GM19023 (cell line): ENCODE measurements around the gene NCAPG2.
A peak's percentile ranks its signal among the peaks of the same experiment; 100 is the strongest.

ENCODE experiments used
- ATAC-seq: cut with Tn5 transposase; IDR thresholded peaks from one replicate; pipeline ENCODE4 v1.9.1; 2021; ENCODE audit warnings: mild to moderate bottlenecking, moderate library complexity; ENCODE audit not compliant: unreplicated experiment

Gene NCAPG2

DNA sequence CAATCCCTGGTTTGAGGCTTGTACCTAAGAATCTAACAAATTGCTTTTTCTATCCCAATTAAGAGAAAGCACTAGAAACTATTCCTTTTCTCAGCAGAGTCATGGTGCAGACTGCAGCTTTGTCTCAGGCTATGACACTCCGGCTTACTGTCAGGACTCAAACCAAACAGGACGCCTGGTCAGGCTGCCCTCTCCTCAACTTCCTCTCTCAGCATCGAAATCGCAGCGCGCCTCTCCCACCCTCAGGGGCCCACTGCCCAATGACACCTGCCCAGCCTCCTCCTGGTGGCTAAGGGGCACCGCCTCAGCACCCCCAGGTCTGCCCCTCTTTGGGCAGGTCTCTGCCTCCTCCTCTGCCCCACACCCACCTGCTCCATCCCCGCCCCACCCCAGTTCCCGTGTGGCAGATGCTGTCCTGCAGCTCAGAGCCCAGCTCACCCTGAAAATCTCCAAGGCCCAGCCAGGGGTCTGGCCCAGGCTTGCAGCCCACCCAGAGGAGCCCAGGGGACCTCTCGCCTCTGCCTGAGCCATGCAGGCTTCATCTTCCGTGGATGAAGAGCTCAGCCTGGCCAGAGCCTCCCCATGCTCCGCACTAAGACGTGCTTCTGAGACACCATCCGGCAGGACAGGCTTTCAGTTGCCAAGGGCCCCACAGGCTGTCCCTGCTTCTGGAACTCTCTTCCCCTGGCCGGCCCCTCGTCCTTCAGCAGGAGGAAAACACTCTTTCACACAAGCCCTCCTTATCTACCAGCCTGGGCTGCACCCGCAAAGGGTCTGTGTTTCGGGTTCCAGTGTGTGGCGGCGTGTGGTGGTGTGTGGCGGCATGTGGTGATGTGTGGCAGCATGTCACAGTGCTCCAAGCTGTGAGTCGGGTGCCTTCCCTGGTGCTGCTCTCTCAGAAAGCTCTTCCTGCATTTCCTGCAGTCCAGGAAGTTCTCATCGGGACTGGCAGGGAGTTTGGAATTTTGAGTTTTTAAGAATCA lies 100.5 kb downstream of the NCAPG2 start:
- peak; percentile 29 for ATAC-seq

DNA sequence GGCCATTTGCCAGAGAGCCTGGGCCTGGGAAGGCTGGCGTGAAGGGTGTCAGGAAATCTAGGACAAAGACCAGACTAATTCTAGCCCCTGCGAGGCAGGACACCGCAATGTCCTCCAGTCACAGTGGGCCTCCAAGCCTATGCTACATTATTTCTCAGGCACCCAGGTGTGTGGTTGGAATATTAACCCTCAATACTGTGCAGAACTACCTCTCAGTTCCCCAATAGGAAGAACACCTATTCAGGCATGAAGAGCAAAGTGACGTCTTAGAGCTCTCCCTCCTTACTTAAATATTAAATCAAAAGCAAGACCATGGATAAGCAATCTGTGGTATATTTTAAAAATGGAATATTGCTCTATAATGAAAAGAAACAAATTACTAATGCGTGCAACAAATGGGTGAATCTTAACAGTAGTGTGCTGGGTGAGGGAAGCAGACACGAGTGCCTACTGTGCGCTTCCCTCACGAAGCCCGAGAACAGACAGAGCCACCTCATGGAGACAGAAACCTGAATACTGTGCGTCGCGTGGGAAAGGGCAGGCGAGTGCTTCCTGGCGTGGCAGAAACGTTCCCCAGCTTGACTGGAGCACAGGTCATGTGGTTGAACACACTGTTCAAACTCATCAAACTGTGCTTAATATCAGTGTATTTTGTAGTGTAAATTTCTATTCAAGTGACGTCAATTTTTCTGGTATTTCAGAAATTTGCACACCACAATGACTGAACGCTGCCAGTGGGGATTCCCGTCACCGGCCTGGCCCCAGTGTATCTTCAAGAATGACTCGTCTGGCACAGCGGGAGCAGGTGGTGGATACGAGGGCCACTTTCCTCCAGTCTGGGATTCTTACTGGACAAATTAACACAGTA lies 101.5 kb downstream of the NCAPG2 start:
- ATAC-seq = peak; percentile 73

DNA sequence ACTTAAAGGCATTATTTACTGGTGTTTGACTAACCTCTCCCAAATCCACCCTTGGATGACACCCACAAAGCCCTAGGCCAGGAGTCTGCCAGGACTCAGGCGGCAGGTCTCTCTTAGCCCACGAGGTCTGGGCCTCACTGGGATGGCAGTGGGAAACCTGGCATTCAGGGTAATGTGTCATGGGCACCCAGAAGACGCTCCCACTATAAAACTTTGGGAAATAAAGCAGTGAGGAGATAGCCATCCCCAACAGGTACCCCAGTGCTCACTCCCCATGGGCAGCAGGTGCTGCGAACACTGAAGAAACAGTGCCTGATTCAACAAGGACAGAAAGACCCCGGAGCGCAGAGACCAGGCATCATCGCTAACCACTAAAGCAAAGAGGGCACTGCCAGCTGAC lies 102.6 kb downstream of the NCAPG2 start:
- ATAC-seq = no peak

DNA sequence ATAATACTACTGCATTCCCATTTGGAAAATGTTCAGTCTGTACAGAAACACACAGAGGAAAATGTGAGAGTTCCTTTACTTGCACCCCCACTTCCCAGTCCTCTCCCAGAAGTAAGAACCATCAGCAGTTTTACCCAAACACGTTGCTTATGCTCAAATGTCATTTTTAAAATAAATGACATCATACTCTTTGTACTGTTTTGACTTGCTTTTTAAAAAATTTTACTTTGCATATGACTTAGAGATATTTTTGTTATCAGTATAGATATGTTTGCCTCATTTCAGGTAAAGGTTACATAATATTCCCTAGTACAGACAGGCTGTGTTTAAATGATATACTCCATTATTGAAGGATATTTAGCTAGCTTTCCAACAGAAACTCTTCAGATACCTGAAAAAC lies 103.5 kb downstream of the NCAPG2 start:
- ATAC-seq = no peak

DNA sequence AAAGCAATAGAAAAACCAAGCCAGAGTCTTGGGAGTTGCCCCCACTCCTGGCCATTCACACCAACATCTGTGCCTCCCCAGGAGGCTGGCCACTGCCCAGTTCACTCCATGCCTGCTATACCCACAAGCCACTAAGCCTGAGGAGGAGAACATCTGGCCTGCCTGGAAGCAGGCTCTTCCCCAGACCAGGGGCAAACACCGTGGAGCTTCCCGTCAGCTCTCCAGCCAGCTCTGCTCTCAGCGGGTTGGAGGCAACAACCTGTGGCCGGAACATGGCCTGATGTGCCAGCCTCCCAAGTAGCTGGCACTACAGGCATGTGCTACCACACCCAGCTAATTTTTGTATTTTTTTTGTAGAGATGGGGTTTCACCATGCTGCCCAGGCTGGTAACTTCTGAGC lies 107.9 kb downstream of the NCAPG2 start:
- no peak for ATAC-seq

DNA sequence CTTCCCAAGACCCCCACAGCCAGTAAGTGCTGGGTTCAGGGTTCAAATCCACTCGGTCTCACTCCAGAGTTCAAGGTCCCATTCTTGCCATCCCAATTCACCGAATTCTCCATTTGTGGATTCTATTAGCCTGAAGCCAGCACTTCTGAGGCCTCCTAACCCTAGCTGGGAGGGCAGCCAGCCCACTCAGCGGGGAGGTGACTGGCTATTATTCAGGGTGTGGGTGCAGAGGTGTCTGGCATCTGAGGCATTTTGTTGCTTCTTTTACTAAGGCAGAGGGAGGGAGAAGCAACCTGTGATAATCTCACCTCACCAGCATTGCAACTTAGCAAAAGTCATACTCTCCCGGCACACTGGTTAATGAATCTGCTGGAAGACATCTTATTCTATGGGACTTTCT lies 108.3 kb downstream of the NCAPG2 start:
- no peak for ATAC-seq

DNA sequence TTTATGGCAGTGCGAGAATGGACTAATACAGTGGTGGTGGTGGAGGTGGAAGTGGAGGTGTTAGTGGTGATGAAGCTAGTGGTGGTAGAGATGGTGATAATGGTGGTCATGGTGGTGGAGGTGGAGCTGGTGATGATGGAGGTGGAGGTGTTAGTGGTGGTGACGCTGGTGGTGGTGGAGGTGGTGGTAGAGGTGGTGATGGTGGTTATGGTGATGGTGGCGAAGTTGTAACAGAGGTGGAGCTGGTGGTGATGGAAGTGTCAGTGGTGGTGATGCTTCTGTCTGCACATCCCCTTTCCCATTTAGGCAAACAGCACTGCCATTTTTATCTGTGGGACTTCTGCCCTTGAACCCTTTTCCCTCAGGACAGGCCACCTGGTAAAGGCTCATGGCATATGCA lies 109.5 kb downstream of the NCAPG2 start:
- no peak for ATAC-seq

DNA sequence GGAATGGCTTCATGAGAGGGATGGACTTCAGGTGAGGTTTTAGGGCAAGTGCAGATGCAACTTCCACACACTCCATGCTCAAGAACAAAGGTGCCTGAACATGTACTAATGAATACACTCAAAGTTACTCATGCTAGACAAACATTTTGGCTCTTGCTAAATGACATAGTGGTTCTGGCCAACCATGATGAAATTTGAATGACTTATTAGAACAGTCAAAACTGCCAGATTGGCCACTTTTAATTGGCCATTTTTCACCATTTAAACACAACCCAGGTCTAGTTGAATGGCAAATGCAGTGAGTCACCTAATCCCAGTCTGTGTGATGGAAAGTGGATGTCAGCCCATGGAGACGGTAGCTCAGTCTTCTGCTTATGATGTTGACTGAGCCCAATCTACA lies 112.1 kb downstream of the NCAPG2 start:
- no peak for ATAC-seq

DNA sequence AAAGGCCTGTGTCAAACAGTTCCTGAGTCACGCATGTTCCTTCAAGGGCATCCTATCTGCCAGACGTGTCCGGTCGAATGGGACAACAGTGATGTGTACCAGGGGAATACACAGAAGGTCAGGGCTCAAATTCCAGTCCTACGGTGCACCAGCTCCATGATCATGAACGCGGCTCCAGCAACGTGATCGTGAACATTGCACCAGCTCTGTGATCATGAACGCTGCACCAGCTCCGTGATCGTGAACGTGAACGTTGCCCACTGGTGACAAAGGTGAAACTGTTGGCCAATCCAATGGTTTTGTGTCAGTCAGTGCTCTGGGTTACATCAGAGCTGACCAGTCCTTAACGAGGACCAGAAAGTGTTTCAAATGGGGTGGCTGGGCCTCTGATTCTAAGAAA lies 112.7 kb downstream of the NCAPG2 start:
- ATAC-seq = no peak

DNA sequence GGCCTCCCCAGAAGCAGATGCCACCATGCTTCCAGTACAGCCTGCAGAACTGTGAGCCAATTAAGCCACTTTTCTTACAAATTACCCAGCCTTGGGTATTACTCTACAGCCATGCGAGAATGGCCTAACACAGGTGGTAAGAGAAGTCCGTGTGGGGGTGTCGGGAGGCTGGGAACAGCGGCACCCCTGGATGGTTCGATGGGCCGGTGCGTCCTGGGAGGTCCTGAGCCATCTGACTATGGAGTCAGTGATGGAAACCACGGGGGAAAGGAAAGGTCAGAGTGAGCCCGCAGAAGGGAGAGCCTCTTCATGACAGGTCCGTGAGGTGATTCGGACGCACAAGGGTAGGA lies 114.4 kb downstream of the NCAPG2 start:
- no peak for ATAC-seq

DNA sequence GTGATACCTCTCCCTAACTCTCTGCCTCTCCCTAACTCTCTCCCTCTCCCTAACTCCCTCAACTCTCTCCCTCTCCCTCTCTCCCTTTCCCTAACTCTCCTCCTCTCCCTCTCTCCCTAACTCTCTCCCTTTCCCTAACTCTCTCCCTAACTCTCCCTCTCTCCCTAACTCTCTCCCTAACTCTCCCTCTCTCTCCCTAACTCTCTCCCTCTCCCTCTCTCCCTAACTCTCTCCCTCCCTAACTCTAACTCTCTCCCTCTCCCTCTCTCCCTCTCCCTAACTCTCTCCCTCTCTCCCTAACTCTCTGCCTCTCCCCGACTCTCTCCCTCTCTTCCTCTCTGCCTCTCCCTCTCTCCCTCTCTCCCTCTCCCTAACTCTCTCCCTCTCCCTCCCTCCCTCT lies 115.0 kb downstream of the NCAPG2 start:
- ATAC-seq = no peak

DNA sequence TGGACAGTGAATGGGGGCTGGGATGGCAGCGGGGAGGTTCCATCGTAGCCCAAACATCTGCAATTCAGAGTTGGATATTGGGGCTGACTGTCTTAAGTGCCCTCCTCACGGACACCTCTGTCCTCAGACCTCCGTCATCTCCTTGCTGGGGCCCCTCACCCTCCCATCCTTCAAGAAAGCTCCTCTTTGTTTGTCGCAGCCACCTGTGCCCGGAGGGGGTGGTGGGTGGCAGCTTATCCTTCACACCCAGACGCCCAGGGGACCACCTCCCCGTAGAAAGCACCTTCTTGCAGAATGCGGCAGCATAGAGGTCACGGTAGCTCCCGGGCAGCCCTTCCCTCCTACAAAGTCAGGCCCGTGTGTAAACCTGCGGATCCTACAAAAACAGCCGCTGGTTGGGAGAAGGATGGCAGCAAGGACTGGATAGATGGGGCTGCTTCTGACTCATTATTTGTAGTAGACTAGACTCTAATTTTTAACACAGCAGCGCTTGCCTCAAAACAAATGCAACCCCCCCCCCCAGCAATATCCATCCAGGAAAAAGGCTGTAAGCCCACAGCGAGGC lies 115.6 kb downstream of the NCAPG2 start:
- no peak for ATAC-seq

DNA sequence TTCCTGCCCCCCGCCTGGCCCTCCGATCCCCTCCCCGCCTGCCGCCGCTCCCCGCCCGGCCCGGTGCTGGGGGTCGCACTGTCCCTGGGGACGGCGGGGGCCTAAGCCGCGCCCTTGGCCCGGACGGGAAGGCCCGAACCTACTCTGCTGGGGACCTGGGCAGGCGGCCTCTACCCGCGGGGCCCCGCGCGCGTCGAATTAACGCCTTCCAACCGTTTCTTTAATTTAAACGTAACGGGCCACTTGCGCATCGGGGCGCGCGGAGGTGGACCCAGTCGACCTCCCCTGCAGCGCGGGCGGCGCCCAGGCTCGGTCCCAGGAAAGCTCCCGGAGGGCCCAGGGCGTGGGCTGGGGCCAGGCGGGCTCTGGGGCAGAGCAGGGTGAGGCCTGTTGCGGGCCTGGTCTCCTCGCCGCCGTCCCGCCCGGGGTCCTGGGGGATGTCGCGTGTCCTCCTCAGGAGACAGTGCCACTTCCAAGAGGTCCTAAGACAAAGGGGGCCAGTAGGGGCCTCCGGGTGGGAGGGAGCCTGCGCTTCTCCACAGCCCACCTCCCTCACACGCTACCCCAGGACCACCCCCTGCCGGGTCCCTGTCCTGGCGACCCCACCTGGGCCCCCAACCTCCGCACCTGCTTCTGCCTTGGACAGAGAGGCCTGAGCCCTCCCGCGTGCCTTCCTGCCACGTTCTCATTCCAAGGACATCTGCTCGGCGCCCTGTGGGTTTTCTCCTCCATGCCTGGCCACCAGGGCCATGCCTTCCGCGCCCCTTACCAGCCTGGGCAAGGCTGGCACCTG lies 116.3 kb downstream of the NCAPG2 start:
- peak; percentile 11 for ATAC-seq

DNA sequence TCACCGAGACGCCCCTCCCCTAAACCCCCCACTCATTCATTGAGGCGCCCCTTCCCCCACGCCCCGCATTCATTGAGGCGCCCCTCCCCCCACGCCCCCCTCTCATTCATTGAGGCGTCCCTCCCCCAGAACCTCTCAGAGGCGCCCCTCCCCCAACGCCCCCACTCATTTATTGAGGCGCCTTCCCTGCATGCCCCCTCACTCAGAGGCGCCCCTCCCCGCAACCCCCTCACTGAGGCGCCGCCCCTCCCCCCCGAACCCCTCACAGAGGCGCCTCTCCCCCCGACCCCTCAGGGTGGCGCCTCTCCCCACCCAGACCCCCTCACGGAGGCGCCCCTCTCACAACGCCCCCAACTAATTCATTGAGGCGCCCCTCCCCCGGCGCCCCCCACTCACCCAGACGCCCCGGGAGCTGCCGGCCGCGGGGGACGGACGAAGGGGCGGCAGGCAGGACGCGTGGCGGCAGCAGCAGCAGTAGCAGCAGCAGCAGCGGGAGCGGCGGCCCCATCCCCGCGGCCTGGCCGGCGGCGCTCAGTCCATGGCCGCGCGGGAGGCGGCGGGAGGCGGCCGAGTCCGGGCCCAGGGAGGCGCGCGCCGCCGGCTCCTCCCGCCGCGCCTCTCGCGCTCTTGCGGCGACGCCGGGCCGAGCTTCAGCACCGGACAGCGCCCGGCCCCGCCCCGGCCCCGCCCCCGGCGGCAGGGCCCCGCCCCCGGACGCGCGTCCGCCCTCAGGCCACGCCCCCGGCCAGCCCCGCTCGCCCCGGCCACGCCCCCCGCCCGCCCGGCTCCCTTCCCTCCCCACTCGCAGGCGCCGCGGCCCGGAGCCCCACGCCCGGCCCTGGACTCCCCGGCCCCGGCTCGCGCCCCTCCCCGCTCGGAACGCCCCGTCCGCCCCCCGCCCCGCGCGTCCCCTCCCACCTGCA lies 117.2 kb downstream of the NCAPG2 start, which contains the start of gene PTPRN2:
Gene PTPRN2, minus strand, starts transcription at position 662 of the 923 bp plus-strand sequence.
- ATAC-seq = peak; percentile 64

DNA sequence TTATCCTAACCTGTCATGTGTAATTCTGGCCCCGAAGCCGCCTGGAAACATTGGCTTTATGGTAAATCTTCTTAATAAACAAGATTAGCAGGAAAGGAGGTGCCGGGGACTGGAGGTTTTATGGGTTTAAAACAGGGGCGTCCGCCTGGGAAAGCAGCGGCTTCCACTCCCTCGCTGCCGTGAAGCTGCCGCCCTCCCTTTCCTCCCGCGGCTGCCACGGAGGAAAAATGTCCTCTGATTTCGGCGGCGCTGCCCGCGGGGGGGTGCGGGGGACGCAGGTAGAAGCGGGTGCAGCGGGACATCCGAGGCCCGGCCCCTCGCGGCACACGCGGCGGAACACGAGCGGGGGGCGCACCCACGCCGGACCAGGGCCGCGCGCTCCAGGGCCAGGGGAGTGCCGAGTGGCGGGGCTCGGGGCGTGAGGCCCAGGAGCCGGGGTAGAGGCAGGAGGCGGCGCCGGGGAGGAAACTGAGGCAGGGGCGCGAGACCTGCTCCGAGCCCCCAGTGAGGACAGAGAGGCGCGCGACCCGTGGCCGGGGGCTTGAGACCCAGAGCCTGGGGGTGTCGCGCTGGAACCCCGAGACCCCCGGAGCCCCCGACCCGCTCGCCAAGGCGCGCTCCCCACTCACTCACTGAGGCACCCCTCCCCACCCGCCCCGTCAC lies 118.0 kb downstream of the NCAPG2 start:
- ATAC-seq = no peak

DNA sequence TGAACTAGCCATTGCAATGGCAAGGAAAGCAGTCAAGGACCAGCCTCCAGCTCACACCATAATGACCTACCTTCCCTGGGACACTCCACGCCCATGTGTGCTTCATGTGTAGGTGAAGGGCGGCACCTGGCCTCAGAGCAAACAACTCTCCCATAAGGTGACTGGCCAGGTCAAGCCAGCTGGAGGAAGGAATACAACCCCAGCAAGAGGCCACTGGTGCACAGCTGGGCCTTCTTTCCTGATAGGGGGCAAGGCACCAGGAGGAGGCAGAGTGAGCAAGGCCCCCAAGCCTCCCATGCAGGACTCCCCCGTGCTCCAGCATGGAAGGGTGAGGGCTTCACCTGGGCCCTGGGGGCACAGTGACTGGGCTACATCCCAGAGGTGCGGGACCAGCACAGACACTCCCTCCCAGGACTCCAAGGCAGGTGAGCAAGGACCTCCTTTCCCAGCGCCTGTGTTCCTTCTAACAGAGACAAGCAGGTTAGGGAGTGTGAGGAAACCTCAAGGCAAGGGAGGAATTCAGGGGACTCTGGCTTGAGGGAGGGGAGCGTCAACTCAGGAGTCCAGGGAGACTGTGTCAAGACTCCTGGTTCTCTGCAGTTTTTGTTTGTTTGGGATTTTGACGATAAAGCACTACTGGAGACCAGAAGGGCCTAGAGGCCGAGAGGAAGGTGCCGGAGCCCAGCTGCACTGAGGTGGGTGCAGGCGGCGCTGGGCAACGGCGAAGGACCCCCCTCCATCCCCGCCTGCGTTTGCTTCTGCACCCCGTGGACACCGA lies 118.7 kb downstream of the NCAPG2 start:
- ATAC-seq = no peak

DNA sequence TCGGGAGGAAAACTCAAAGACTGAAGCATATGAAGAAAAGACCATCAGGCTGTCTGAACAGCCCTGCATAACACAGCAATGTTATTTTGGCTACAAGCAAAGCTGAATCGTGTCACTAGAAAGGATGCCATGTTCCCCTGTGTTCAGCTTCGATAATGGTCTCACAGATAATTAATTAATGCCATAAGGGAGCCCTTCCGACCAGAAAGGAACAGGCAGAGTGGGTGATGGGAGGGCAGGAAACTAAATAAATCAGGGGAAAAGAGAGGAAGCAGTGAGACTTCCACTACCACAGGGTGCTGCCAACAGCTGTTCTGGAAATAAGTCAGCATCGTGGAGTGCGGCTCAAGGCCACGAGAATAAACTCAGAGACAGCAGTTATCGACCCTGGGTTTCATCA lies 120.2 kb downstream of the NCAPG2 start:
- ATAC-seq = no peak

DNA sequence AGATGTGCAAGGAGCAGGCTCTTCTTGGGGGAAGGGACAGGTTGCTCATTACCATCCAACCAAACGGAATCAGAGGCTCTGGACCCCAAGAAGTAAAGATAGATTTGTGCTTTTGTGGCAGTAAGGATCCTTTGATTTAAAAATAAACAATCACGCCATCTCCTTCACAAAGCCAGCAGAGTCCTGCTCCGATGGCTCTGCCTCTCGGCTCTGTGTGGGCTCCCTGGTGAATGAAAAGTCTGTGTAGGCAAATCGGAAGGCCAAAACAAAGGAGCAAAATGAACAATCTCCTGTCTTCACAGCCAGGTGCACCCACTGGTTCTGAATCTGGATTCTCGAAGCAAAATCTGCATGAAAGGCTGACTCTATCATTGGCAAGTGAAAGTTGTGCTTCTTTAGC lies 120.8 kb downstream of the NCAPG2 start:
- ATAC-seq = no peak
